ENCODE data around the gene TFDP2.

Gene TFDP2

GRCh38 chr3:141969711-141970110 lies 179.6 kb downstream of the TFDP2 start:
- Histone ChIP-seq H3K27me3 (ENCODE audit: control insufficient read depth, insufficient read depth, low read length) (no peaks in the 10 kb centered on the region), H3K36me3 (ENCODE audit: control insufficient read depth, insufficient read depth, low read length) (no peaks in the 10 kb centered on the region)

GRCh38 chr3:141965471-141965870 lies 183.9 kb downstream of the TFDP2 start:
- H3K27me3 ChIP-seq (ENCODE audit: control insufficient read depth, insufficient read depth, low read length) = no peaks in the 10 kb centered on the region
- TF ChIP-seq CTCF (IDR thresholded peaks at IDR 0.05) = no peak
- H3K36me3 ChIP-seq (ENCODE audit: control insufficient read depth, insufficient read depth, low read length) = no peaks in the 10 kb centered on the region
- no peak overlapping the region for H3K4me2 ChIP-seq (ENCODE audit: low read length)
- H3K4me3 ChIP-seq (ENCODE audit: low read depth, low read length) = no peak overlapping the region
- H3K4me1 ChIP-seq = no peaks in the 10 kb centered on the region
- no peak overlapping the region for H3K27ac ChIP-seq
- H3K9me3 ChIP-seq (ENCODE audit: control insufficient read depth, low read length) = no peaks in the 10 kb centered on the region
- H2AFZ ChIP-seq = no peak overlapping the region
- H3K79me2 ChIP-seq = no peaks in the 10 kb centered on the region
- H3K9ac ChIP-seq = no peak overlapping the region

More at GRCh38 chr3:141969711-141970110, 179.6 kb downstream of the TFDP2 start:
- Histone ChIP-seq H3K79me2 (no peaks in the 10 kb centered on the region), H3K9me3 (ENCODE audit: control insufficient read depth, low read length) (no peaks in the 10 kb centered on the region), H3K4me2 (ENCODE audit: low read length) (no peak overlapping the region), H3K27ac (no peak overlapping the region), H2AFZ (no peak overlapping the region), H3K4me3 (ENCODE audit: low read depth, low read length) (no peak overlapping the region), H3K4me1 (no peaks in the 10 kb centered on the region), H3K9ac (no peak overlapping the region)
- no peak for TF ChIP-seq CTCF (IDR thresholded peaks at IDR 0.05)

GRCh38 chr3:141963301-141963700 lies 186.0 kb downstream of the TFDP2 start:
- Histone ChIP-seq H3K36me3 (ENCODE audit: control insufficient read depth, insufficient read depth, low read length) (no peaks in the 10 kb centered on the region), H3K9me3 (ENCODE audit: control insufficient read depth, low read length) (no peaks in the 10 kb centered on the region), H3K4me1 (no peaks in the 10 kb centered on the region), H3K27me3 (ENCODE audit: control insufficient read depth, insufficient read depth, low read length) (no peaks in the 10 kb centered on the region), H3K9ac (no peak overlapping the region), H3K4me2 (ENCODE audit: low read length) (no peak overlapping the region), H3K79me2 (no peaks in the 10 kb centered on the region), H2AFZ (no peak overlapping the region), H3K4me3 (ENCODE audit: low read depth, low read length) (no peak overlapping the region), H3K27ac (no peak overlapping the region)
- TF ChIP-seq CTCF (IDR thresholded peaks at IDR 0.05) = no peak

DNA sequence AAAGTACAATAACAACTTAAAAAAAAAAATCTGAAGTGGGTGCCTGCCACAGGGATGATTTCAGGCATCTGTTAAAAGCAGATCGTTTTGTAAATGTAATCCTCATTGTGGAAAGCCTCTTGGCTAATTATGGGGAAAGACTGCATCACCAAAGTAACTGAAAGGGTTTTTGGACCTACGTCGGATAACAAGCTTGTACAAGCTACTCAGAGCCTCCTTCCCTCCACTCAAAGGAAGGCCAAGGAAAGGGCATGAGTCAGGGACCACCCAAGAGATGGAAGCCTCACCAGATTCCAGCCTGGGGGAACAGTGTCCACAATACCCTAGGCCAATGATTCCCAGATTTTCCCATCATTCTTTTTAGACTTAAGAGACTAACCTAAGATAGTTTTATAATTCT lies 188.6 kb downstream of the TFDP2 start:
- no peaks in the 10 kb centered on the region for H3K9me3 ChIP-seq (ENCODE audit: control insufficient read depth, low read length)
- no peaks in the 10 kb centered on the region for H3K36me3 ChIP-seq (ENCODE audit: control insufficient read depth, insufficient read depth, low read length)
- H3K27ac ChIP-seq = no peak overlapping the region

More for the DNA sequence above, 188.6 kb downstream of the TFDP2 start:
- no peaks in the 10 kb centered on the region for H3K4me1 ChIP-seq
- no peaks in the 10 kb centered on the region for H3K79me2 ChIP-seq
- no peaks in the 10 kb centered on the region for H3K27me3 ChIP-seq (ENCODE audit: control insufficient read depth, insufficient read depth, low read length)
- H3K4me2 ChIP-seq (ENCODE audit: low read length) = no peak overlapping the region
- no peak overlapping the region for H3K4me3 ChIP-seq (ENCODE audit: low read depth, low read length)
- TF ChIP-seq CTCF (IDR thresholded peaks at IDR 0.05) = no peak
- H2AFZ ChIP-seq = no peak overlapping the region
- H3K9ac ChIP-seq = no peak overlapping the region

Data from parathyroid adenoma (tissue), 2 donors.